Stimulated activated CD4-positive, alpha-beta T cell treated with anti-CD3 and anti-CD28 coated beads, Interleukin-2, amount 100 ng/mL, for 4 hours (primary cell): ENCODE measurements around the gene LHFPL3.
"Not testable (repeated sequence)": the region's sequence is repeated elsewhere in the genome, so short reads cannot be mapped to it uniquely, and the experiment has no call there.

Source experiments
- DNase-seq: peaks from one replicate; pipeline ENCODE4 v3.0.0-alpha.2; 2020; ENCODE audit warnings: low read depth

The LHFPL3 gene

DNA sequence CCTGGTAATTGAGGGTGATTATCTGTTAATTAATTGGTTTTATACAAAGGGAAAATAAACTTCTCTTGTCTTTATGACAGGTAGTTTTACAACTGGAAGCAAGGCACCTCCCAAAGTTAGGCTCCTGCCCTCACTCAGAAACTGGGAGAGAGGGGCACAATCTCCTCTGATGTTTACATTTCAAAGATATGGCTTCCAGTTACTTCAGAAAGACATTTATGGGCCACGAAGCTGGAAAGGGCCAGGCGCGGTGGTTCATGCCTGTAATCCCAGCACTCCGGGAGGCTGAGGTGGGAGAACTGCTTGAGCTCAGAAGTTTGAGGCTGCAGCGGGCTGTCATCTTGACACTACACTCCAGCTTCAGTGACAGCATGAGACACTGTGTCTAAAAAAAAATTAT lies 570.0 kb downstream of the LHFPL3 start:
- DNase-seq: no peak

DNA sequence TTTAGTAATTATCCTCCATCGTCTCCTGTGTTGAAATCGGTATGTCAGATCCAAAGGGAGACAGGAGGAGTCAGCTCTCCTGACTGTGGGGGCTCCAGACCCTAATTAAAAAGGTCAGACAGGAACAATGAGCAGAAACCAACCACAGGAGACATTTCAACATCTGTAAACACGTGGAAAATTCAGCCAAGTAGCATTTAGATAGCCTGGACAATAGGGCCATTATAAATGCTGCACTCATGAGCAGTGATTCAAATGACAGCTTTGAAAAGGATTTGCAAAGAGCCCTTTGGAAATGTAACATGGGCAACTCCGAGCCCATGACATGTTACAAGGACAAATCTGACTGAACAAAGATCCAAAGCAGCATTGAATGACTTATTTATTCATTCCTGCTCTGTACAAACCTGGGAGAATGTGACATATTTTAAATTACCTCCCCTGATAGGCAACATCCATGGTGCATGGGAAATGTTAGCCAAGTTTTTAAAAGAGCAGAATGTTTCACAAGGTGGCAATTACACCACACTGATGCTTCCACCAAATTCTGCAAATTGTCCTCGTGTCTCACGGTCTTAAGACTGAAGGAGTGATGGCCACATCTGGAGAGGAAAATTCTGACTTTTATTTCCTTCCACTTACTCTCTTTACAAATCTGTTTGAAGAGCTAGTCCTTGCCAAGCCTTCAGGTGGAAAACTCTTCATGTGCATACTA lies 572.3 kb downstream of the LHFPL3 start:
- no peak for DNase-seq

DNA sequence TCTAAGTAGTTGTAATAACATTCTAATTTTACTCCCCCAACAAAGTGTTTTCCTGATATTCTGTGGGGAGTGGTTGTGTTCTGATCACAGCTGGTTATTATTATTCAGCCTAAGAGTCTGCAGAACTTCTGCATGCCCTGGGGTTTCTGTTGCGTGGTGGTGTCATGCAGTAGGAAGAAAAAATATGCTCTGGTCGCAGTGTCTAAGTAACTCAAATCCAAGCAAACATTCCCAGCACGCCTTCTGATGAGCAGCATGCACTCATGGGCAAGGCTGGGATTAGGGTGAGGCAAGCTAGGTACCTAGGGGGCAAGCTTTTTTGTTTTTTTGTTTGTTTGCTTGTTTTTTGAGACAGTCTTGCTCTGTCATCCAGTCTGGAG lies 572.8 kb downstream of the LHFPL3 start:
- DNase-seq: no peak

DNA sequence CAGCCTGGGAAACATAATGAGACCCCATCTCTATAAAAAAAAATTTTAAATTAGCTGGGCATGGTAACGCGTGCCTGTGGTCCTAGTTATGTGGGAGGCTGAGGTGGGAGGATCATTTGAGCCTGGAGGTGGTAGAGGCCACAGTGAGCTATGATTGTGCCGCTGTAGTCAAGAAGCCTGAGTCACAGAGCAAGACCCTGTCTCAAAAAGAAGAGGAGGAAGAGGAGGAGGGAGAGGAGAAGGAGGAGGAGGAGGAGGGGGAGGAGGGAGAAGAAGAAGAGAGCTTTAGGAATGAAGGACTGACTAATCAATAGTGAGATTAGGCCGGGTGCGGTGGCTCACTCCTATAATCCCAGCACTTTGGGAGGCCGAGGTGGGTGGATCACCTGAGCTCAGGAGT lies 573.8 kb downstream of the LHFPL3 start:
- no peak for DNase-seq

DNA sequence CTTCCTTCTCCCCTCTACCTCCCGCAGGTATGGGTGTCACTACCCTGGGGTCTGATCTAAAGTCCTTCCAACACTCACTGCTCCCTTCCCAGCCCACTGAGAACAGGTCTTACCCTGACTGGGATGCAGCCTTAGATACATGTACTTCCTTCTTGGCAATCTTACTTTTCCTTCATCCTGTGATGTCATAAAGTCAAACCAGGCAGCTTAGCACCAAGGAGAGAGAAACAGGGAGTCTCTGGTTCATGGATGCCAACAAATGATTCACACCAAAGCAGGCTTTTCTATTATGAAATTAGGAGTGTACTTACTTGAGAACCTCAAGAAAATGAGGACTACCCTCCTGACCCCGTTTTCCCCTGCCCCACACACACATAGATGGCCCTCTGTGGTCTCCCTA lies 574.6 kb downstream of the LHFPL3 start:
- no peak for DNase-seq

GRCh38 chr7:104903846-104904245 lies 575.4 kb downstream of the LHFPL3 start:
- no peak for DNase-seq

DNA sequence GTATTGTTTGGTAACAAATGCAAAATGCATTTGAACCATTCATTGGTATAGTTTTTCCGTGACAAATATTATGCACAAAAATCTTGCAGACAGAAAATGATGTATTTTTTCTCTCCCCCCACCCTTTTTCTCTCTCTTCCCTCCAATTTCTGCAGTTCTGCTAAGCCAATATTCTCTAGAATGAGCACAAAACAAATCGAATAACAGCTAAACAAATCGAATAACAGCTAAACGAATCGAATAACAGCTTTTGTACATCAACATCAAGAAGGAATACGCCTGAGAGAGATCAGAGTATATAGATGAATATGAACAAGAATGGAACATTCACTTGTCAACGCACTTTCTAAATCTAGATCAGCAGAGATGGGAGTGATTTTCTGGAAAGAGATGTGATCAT lies 577.6 kb downstream of the LHFPL3 start:
- DNase-seq: no peak

DNA sequence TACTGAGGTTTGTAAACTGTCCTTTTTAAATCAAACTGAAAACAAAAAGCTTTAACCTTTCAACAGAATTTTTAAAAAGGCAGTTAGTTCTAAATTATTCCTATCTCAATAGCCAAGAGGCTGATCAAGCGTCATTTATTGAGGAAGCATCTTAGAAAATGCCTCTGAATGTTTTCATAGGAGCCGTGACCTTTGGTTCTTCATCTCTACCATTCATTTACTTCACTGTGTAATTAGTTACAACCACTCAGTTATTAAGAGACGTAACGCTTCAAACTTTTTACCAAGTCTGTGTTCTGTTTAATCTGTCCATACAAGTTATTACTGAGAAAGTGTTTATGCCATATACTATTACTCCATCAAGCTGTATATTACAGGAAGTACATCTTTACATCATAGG lies 578.2 kb downstream of the LHFPL3 start:
- DNase-seq: no peak

DNA sequence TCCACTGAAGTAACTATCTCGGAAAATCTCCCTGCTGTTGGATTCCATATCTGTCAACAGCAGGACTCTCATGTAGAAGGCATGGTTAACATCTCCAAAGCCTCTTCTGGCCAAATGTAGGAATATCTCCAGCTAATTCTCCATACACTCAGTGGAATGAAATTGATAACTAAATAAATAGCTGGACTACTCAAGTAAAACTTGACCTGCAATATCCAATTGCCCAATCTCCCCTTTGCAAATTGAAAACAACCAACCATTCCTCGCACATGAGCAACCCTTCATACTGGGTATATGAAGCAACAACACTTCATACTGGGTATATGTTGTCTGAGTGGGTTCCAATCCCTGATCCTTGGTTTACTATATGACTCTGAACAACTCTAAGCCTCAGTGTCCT lies 580.2 kb downstream of the LHFPL3 start:
- DNase-seq: no peak

GRCh38 chr7:104909096-104909495 lies 580.7 kb downstream of the LHFPL3 start:
- no peak for DNase-seq

GRCh38 chr7:104914421-104914820 lies 586.0 kb downstream of the LHFPL3 start:
- no peak for DNase-seq

GRCh38 chr7:104921596-104921995 lies 593.2 kb downstream of the LHFPL3 start:
- no peak for DNase-seq

DNA sequence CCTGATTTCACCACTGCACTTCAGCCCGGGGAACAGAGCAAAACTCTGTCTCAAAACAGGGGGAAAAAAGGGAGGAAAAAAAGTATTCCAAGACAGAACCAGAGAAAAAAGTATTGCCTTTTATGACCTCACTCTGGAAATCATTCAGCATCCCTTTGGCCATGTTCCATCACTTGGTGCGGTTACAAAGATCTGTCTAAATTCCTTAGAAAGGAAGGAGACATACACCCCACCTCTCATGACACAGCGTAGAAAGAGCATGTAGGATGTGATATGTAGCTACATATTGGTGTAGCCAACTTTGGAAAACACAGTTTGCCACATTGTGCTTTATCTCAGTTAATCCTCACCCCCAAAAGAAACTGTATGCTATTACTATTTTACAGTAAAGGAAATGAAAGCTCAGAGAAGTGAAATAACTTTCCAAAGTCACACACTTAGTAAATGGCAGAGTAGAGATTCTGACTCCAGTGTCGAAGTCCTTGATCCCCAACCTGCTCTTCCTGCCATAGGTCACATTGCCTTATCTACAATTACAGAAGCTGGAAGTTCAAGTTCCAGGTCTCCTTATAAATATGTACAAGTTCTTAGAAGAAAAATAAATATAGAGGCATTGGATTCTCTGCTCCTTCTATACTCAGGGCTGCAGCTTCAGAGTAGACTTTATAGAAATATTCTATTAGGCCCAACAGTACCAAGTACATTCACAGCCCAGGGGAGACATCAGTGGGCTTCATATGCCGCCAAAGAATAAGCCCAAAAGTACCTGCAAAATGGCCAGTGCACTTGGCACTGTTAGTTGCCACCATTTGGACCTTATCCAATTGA lies 594.0 kb downstream of the LHFPL3 start:
- no peak for DNase-seq

DNA sequence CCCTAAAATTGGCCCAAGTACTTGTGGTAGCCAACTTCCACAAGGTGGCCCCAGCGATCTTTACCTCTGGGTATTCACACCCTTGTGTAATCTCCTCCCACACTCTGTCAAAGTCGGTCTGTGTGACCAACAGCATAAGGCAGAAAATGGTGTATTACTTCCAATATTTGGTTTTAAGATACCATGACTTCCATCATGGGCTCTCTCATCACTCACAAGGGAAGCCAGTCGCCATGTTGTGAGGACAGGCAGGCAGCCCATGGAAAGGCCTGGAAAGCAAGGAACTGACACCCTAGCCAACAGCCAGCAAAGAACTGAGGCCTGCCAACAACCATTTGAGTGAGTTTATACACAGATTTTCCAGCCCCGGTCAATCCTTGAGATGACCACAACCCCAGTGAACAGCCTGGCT lies 594.6 kb downstream of the LHFPL3 start:
- peak; percentile 59 for DNase-seq

DNA sequence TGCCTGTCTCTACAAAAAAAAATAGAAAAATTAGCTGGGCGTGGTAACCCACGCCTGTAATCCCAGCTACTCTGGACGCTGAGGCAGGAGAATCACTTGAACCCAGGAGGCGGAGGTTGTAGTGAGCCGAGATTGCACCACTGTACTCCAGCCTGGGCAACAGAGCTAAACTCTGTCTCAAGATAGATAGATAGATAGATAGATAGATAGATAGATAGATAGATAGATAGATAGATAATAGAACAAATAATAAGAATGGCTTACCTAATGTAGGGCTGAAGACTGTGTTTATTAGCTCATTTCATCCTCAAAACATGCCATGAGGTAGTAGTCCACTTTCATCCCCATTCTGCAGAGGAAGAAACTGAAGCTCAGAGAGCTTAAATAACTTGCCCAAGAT lies 597.8 kb downstream of the LHFPL3 start:
- DNase-seq: not testable (repeated sequence)

- DNase-seq: no peak
These were observed 598.2 kb downstream of the LHFPL3 start for GRCh38 chr7:104926601-104927041.

DNA sequence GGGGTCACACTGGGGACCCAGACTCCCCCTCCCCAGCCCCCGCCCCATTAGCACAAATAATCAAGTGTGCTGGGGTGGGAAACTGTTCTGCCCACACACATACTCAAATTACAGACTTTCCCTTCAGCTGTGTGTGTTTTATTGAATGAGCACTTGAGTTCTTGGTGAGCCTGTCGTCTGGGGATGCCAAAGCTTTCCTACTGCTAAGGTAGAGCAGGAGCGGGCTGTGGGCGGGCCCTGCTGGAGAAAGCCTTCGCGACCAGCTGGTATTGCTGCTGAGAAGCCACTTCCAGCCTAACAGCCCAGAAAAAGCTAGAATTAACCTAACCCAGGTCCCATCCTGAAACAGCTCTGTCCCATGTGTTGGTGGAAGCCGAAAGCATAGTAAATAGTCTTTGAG lies 598.7 kb downstream of the LHFPL3 start:
- DNase-seq: no peak

DNA sequence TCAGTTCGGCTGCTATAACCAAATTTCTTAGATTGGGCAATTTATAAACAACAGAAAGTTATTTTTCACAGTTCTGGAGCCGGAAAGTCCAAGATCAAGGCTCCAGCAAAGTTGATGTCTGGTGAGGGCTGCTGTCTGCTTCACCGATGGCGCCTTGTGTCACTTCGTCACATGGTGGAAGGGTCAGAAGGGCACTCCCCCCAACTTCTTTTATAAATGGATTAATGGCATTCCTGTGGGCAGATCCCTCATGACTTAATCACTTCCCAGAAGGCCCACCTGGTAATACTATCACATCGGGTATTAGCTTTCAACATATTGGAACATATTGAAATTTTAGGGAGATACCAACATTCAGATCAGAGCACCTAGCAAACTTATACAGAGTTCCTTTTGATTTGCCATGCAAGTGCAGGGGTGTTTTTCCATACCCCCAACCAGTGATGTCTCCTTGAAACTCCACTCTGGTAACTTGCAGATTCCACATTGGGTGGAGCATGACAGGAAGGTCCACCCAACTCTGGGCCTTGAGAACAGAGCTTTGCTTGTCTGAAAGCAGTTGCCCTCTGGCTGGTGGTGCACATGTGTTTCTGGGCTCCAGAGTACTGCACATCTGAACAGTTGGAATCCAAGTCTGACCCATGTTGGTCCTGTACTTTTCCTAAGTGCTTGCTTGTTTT lies 600.5 kb downstream of the LHFPL3 start:
- no peak for DNase-seq

- DNase-seq: no peak
These were observed 601.5 kb downstream of the LHFPL3 start for GRCh38 chr7:104929921-104930320.

GRCh38 chr7:104931181-104931781 lies 602.9 kb downstream of the LHFPL3 start:
- DNase-seq: no peak

DNA sequence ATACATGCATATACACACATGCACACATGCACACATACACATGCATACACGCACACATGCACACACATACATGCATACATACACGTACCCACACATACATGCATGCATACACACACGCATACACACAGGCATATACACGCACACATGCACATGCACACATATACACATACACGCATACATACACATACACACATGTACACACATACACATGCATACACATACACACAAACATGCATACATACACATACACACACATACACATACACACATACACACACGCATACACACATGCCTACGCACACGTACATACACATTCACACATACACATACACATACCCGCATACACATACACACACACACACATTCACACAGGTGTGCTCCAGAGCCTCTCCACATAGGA lies 604.6 kb downstream of the LHFPL3 start:
- DNase-seq: no peak

- DNase-seq: no peak
These were observed 605.2 kb downstream of the LHFPL3 start for GRCh38 chr7:104933521-104933988.
